H1 (cell line): Measurements from ENCODE around the gene MYO9B. TPM values are rescaled to one million over a fixed set of nuclear protein-coding genes. Genes with fewer than 3 reads are reported as not detected.

Experiments used
- CTCF ChIA-PET: fragments of 300-600 bp; sonication (Branson Sonifier 250); formaldehyde crosslinking; loops from one replicate; lab custom pipeline; 2021; ENCODE audit not compliant: partially characterized antibody; lab: Charles Lee
- POLR2A ChIA-PET: fragments of 300-600 bp; sonication (Branson Sonifier 250); formaldehyde crosslinking; loops from one replicate; lab custom pipeline; 2021; ENCODE audit warnings: inconsistent platforms; ENCODE audit not compliant: partially characterized antibody; lab: Charles Lee
- DNase-seq, 2 experiments: peaks; one replicate each; pipeline versions ENCODE4 v3.0.0 to v3.0.0-alpha.2; 2010 to 2022; ENCODE audit warnings: low spot score in 2 of 2, low read depth in 1 of 2, mixed read lengths in 1 of 2
- FAIRE-seq: peaks from 2 replicates; lab custom pipeline; 2011; peaks lifted over from hg19 to GRCh38; lab: Jason Lieb, UNC
- H2AFZ ChIP-seq: 2 replicates; pipeline ENCODE4 v1.8.1; 2012; ENCODE audit warnings: low read length, inconsistent platforms
- H2AK5ac ChIP-seq: 2 replicates; pipeline ENCODE4 v1.6.1; 2013; ENCODE audit warnings: low read depth, low read length
- H2BK120ac ChIP-seq: replicated peaks from 2 replicates; pipeline ENCODE3; 2013; ENCODE audit warnings: low read depth, low read length, inconsistent platforms
- H2BK12ac ChIP-seq: 2 replicates; pipeline ENCODE4 v1.6.1; 2013; ENCODE audit warnings: low read depth, low read length
- H2BK15ac ChIP-seq: 2 replicates; pipeline ENCODE4 v1.6.1; 2013; ENCODE audit warnings: low read length
- H2BK20ac ChIP-seq: 2 replicates; pipeline ENCODE4 v1.6.1; 2013; ENCODE audit warnings: low read length
- H2BK5ac ChIP-seq: 2 replicates; pipeline ENCODE4 v1.6.1; 2013; ENCODE audit warnings: low read depth, low read length
- H3K14ac ChIP-seq: 2 replicates; pipeline ENCODE4 v1.6.1; 2013; ENCODE audit warnings: inconsistent platforms; ENCODE audit not compliant: insufficient read length
- H3K18ac ChIP-seq: 2 replicates; pipeline ENCODE4 v1.6.1; 2013; ENCODE audit warnings: low read length; ENCODE audit errors: extremely low read depth
- H3K23ac ChIP-seq: 2 replicates; pipeline ENCODE4 v1.6.1; 2013; ENCODE audit warnings: inconsistent platforms; ENCODE audit not compliant: insufficient read length
- H3K23me2 ChIP-seq: 2 replicates; pipeline ENCODE4 v1.6.1; 2013; ENCODE audit warnings: low read depth, low read length
- H3K27ac ChIP-seq: 2 replicates; pipeline ENCODE4 v1.6.1; 2011; ENCODE audit warnings: low read depth, low read length, inconsistent platforms
- H3K27me3 ChIP-seq, 4 experiments: replicated peaks in 1 of 4; 1 replicate in 1 of 4; 2 replicates in 3 of 4; pipeline versions ENCODE4 v1.6.1 to v1.8.1; 2011 to 2013; ENCODE audit warnings: low read length in 3 of 4, mild to moderate bottlenecking in 3 of 4, inconsistent platforms in 2 of 4, mixed read lengths in 2 of 4, moderate library complexity in 1 of 4; ENCODE audit not compliant: control insufficient read depth in 3 of 4, insufficient read depth in 3 of 4; ENCODE audit errors: extremely low read depth in 1 of 4
- H3K36me3 ChIP-seq, 4 experiments: 2 replicates each; pipeline versions ENCODE4 v1.6.1 to v1.8.1; 2011 to 2013; ENCODE audit warnings: mild to moderate bottlenecking in 4 of 4, low read length in 3 of 4, moderate library complexity in 2 of 4, control low read depth in 1 of 4, inconsistent platforms in 1 of 4; ENCODE audit not compliant: insufficient read depth in 4 of 4, control insufficient read depth in 2 of 4
- H3K4ac ChIP-seq: replicated peaks from 2 replicates; pipeline ENCODE3; 2013; ENCODE audit warnings: low read length, low read depth, mixed read lengths, inconsistent platforms; ENCODE audit not compliant: insufficient read length
- H3K4me1 ChIP-seq, 4 experiments: replicated peaks in 1 of 4; 1 replicate in 1 of 4; 2 replicates in 3 of 4; pipeline versions ENCODE4 v1.6.1 to v1.8.1; 2011 to 2013; ENCODE audit warnings: low read length in 3 of 4, inconsistent platforms in 2 of 4, mixed read lengths in 1 of 4; ENCODE audit not compliant: insufficient read depth in 4 of 4, control insufficient read depth in 3 of 4
- H3K4me2 ChIP-seq, 2 experiments: 2 replicates each; pipeline versions ENCODE4 v1.6.1 to v1.8.1; 2011 to 2013; ENCODE audit warnings: low read depth in 2 of 2, low read length in 2 of 2, control low read depth in 1 of 2, inconsistent platforms in 1 of 2, mild to moderate bottlenecking in 1 of 2; ENCODE audit not compliant: insufficient read depth in 1 of 2
- H3K4me3 ChIP-seq, 4 experiments: fragments of 200-600, 300-600 bp in 1 of 4; sonication (generic), shearing (Covaris generic), sonication (Bioruptor Twin) in 1 of 4; 2 replicates each; pipeline versions ENCODE4 v1.5.1 to v1.8.1; 2011 to 2016; ENCODE audit warnings: low read length in 4 of 4, low read depth in 3 of 4, control low read depth in 2 of 4, inconsistent platforms in 2 of 4, mild to moderate bottlenecking in 2 of 4, mixed read lengths in 1 of 4, moderate library complexity in 1 of 4; ENCODE audit not compliant: insufficient read depth in 2 of 4; ENCODE audit errors: extremely low read depth in 1 of 4
- H3K56ac ChIP-seq: replicated peaks from 2 replicates; pipeline ENCODE3; 2013; ENCODE audit warnings: low read depth, mild to moderate bottlenecking, mixed read lengths, low read length, inconsistent platforms; ENCODE audit not compliant: insufficient read length
- H3K79me1 ChIP-seq: 2 replicates; pipeline ENCODE4 v1.6.1; 2013; ENCODE audit warnings: low read depth, low read length, control low read depth
- H3K79me2 ChIP-seq, 2 experiments: 2 replicates each; pipeline versions ENCODE4 v1.6.1 to v1.8.1; 2012 to 2013; ENCODE audit warnings: low read length in 2 of 2, mild to moderate bottlenecking in 2 of 2, inconsistent platforms in 1 of 2; ENCODE audit not compliant: insufficient read depth in 2 of 2, control insufficient read depth in 1 of 2
- H3K9ac ChIP-seq, 4 experiments: replicated peaks in 1 of 4; 1 replicate in 1 of 4; 2 replicates in 3 of 4; pipeline versions ENCODE4 v1.6.1 to v1.8.1; 2011 to 2013; ENCODE audit warnings: low read depth in 3 of 4, low read length in 3 of 4, control low read depth in 2 of 4, mild to moderate bottlenecking in 2 of 4, moderate library complexity in 2 of 4, inconsistent platforms in 1 of 4; ENCODE audit errors: extremely low read depth in 1 of 4
- H3K9me3 ChIP-seq, 2 experiments: 2 replicates each; pipeline versions ENCODE4 v1.6.1 to v1.8.1; 2012 to 2013; ENCODE audit warnings: mild to moderate bottlenecking in 2 of 2, moderate library complexity in 2 of 2, control low read depth in 1 of 2, inconsistent platforms in 1 of 2, low read depth in 1 of 2, low read length in 1 of 2, mixed read lengths in 1 of 2; ENCODE audit not compliant: insufficient read depth in 2 of 2
- H4K20me1 ChIP-seq, 2 experiments: replicated peaks in 1 of 2; 2 replicates each; pipeline versions ENCODE3 to v1.8.1; 2011 to 2013; ENCODE audit warnings: inconsistent platforms in 2 of 2, low read length in 2 of 2, mild to moderate bottlenecking in 1 of 2; ENCODE audit not compliant: insufficient read depth in 2 of 2, control insufficient read depth in 1 of 2
- H4K5ac ChIP-seq: 2 replicates; pipeline ENCODE4 v1.6.1; 2013; ENCODE audit warnings: low read length, low read depth, mixed read lengths, inconsistent platforms; ENCODE audit not compliant: insufficient read length
- H4K8ac ChIP-seq: 2 replicates; pipeline ENCODE4 v1.8.0; 2013; ENCODE audit warnings: mild to moderate bottlenecking, moderate library complexity, low read length, inconsistent platforms; ENCODE audit not compliant: insufficient read depth; ENCODE audit errors: extremely low read depth
- H4K91ac ChIP-seq: replicated peaks from 2 replicates; pipeline ENCODE3; 2013; ENCODE audit warnings: low read length, mixed read lengths, inconsistent platforms; ENCODE audit not compliant: insufficient read length
- BCL11A ChIP-seq, 2 experiments: IDR thresholded peaks; one replicate each; pipeline ENCODE4 v1.6.1; 2011; ENCODE audit warnings: low read depth in 2 of 2, low read length in 2 of 2, mild to moderate bottlenecking in 2 of 2
- EGR1 ChIP-seq: IDR thresholded peaks from 2 replicates; pipeline ENCODE4 v1.6.1; 2011; ENCODE audit warnings: low read depth, low read length, borderline replicate concordance
- NANOG ChIP-seq: IDR thresholded peaks from 2 replicates; pipeline ENCODE4 v1.6.1; 2011; ENCODE audit warnings: low read length, low read depth, mild to moderate bottlenecking, inconsistent platforms; ENCODE audit not compliant: insufficient read depth, poor library complexity, severe bottlenecking
- SIX5 ChIP-seq: IDR thresholded peaks from 2 replicates; pipeline ENCODE4 v1.6.1; 2011; ENCODE audit warnings: mild to moderate bottlenecking, low read depth, low read length
- SUZ12 ChIP-seq: fragments of 200-600 bp; sonication (generic); IDR thresholded peaks from 2 replicates; pipeline ENCODE4 v1.6.1; 2012; ENCODE audit warnings: mild to moderate bottlenecking, inconsistent platforms, low read length, moderate library complexity, mixed read lengths
- TEAD4 ChIP-seq: IDR thresholded peaks from 2 replicates; pipeline ENCODE4 v1.6.1; 2012; ENCODE audit warnings: low read depth, low read length, inconsistent platforms, mixed read lengths
- WGBS, 2 experiments: shearing (Covaris generic) in 1 of 2; methylation state at CpG; one replicate each; pipeline versions ENCODE4 v1.1.6 to v1.1.7; 2013 to 2015; ENCODE audit warnings: low lambda C conversion rate in 2 of 2, mixed read lengths in 2 of 2, inconsistent platforms in 1 of 2, low coverage in 1 of 2, missing lambda C conversion rate in 1 of 2; ENCODE audit not compliant: insufficient replicate concordance in 2 of 2, insufficient coverage in 1 of 2, insufficient read length in 1 of 2; ENCODE audit errors: extremely low coverage in 1 of 2, missing lambda C conversion rate in 1 of 2; 5-methylcytosine and 5-hydroxymethylcytosine counted together
- polyA plus RNA-seq, 7 experiments: library from polyadenylated mRNA; depleted of rRNA in 3 of 7; stranded (reverse) in 5 of 7; unstranded in 2 of 7; fragments of >200 nt in 5 of 7; fragments of 200-250 nt in 2 of 7; gene quantifications; 1 replicate in 5 of 7; 2 replicates in 1 of 7; 4 replicates in 1 of 7; pipeline versions ENCODE4 v1.2.1 to v1.2.3, GENCODE V29; 2011 to 2013; ENCODE audit warnings: missing spikeins in 2 of 7, mixed read lengths in 2 of 7
- total RNA-seq: library from RNA; stranded (reverse); fragmentation: NEBNext Ultra II Directional; extraction: Animal tissue kit (Norgen Biotek cat#: 25700); gene quantifications from 2 replicates; pipeline ENCODE4 v1.2.1, GENCODE V29; 2021
- TF ChIP-seq, protein P1 (sequence below): IDR thresholded peaks from 2 replicates; pipeline ENCODE4 v1.6.1; 2012; ENCODE audit warnings: low read length, inconsistent platforms
- TF ChIP-seq, protein P2 (sequence below): IDR thresholded peaks from 2 replicates; pipeline ENCODE4 v1.6.1; 2011; ENCODE audit warnings: low read length, improper control_type of control experiment

The MYO9B gene
- total and polyA plus RNA-seq, 2 of the 8 experiments (the other 6 are each of a cell fraction or from before 2014, with no cell fraction given) = 27.6 to 77.1 TPM

DNA sequence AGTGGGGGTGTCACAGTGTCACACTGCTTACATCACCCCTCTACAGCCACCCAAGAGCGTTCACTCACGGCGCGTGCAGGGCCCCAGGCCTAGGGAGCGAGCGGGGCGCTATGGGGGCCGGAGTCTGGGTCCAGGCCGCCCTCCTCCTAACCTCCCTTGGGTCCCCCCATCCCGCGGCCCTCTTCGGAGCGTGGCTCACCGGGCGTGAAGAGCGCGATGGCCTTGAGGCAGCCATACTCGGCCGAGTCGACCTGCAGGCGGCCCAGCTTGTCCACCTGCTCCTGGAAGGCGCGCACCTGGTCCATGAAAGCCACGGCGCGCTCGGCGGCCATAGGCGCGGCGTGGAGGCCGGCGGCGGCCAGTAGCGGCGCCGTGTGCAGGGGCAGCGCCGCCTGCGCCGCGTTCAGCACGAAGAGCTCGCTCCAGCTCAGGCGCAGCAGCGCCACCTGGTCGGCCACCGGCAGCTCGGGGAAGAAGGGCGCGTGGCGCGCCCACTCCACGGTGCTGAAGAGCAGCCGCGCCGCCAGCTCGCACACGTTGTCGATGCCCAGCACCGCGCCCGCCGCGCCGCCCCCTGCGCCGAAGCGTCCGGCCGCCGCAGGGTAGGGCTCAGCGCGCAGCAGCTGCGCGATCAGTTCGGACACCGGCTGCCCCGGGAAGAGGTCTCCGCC, 159.9 kb downstream of the MYO9B start:
- Histone ChIP-seq H3K4me3 (peak overlapping the region; percentile 80 to 89 (median 86)), H3K9me3 (no peaks in the 10 kb centered on the region), H3K9ac (peak overlapping the region; percentile 49 to 87 (median 66)), H3K14ac (no peak overlapping the region), H3K79me2 (peaks cover 5 to 39% of the 10 kb centered on the region in 2 experiments; a peak in 3 of 4 replicates), H3K36me3 (peaks cover 9 to 41% (median 13%) of the 10 kb centered on the region in 4 experiments), H2AFZ (no peak overlapping the region), H2BK15ac (no peak overlapping the region), H3K18ac (peak overlapping the region; percentile 98), H3K4me1 (peaks cover 3 to 11% (median 7%) of the 10 kb centered on the region in 4 experiments), H3K79me1 (peaks cover 17% of the 10 kb centered on the region), H2BK12ac (0 out of 2 replicates have a peak overlapping the region, but pooled peaks have one; percentile 17), H4K8ac (peak overlapping the region; percentile 89; the same call in 1 of the 2 replicates), H3K27me3 (no peaks in the 10 kb centered on the region), H3K23me2 (peaks cover 4% of the 10 kb centered on the region; the same call in 1 of the 2 replicates), H3K4me2 (peak overlapping the region; percentile 90 to 92), H3K56ac (peak overlapping the region; percentile 69), H2AK5ac (0 out of 2 replicates have a peak overlapping the region, but pooled peaks have one; percentile 39), H3K4ac (peak overlapping the region; percentile 94), H2BK120ac (no peak overlapping the region), H4K20me1 (peaks cover 8 to 19% of the 10 kb centered on the region in 2 experiments), H3K27ac (peak overlapping the region; percentile 64; the same call in 1 of the 2 replicates), H2BK20ac (no peak overlapping the region), H4K5ac (peak overlapping the region; percentile 91), H2BK5ac (peak overlapping the region; percentile 93; the same call in 1 of the 2 replicates), H3K23ac (no peak overlapping the region), H4K91ac (peak overlapping the region; percentile 90)
- 2% methylated on average over 57 of the region's 80 CpGs; no CpG with 5 or more reads in 1 of the 2 experiments for WGBS, 2 experiments
- ChIA-PET CTCF (interaction anchor here (0.9 to 3.4 kb wide), 11 partner anchors 9 to 170 kb away, joined by 3 to 18 read pairs (median 5); partner anchors contain the start of genes BABAM1 and OCEL1), POLR2A (interaction anchor here (0.6 to 12.3 kb wide), 22 partner anchors 7 to 825 kb away, joined by 3 to 118 read pairs (median 4); partner anchors contain the start of genes ANKLE1, BABAM1, MRPL34 and NR2F6)
- FAIRE-seq = no peak
- DNase-seq = peak in 1 of 2 experiments; percentile 80
- TF ChIP-seq, protein P1, sequence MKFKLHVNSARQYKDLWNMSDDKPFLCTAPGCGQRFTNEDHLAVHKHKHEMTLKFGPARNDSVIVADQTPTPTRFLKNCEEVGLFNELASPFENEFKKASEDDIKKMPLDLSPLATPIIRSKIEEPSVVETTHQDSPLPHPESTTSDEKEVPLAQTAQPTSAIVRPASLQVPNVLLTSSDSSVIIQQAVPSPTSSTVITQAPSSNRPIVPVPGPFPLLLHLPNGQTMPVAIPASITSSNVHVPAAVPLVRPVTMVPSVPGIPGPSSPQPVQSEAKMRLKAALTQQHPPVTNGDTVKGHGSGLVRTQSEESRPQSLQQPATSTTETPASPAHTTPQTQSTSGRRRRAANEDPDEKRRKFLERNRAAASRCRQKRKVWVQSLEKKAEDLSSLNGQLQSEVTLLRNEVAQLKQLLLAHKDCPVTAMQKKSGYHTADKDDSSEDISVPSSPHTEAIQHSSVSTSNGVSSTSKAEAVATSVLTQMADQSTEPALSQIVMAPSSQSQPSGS = no peak
- no peak for TF ChIP-seq NANOG
- no peak for TF ChIP-seq SUZ12
- TF ChIP-seq EGR1 = no peak
- no peak for TF ChIP-seq BCL11A (IDR thresholded peaks at IDR 0.05; ENCODE audit: low read depth in 2 of 2, low read length in 2 of 2)
- no peak for TF ChIP-seq SIX5
- TF ChIP-seq, protein P2, sequence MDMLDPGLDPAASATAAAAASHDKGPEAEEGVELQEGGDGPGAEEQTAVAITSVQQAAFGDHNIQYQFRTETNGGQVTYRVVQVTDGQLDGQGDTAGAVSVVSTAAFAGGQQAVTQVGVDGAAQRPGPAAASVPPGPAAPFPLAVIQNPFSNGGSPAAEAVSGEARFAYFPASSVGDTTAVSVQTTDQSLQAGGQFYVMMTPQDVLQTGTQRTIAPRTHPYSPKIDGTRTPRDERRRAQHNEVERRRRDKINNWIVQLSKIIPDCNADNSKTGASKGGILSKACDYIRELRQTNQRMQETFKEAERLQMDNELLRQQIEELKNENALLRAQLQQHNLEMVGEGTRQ = no peak
- TF ChIP-seq TEAD4 = no peak
